ENCODE data around the gene NAB1. TPM values are rescaled to one million over a fixed set of nuclear protein-coding genes. Genes with fewer than 3 reads are reported as not detected.
"Not testable (repeated sequence)": the region's sequence is repeated elsewhere in the genome, so short reads cannot be mapped to it uniquely, and the experiment has no call there.

The NAB1 gene
- total RNA-seq, 1 experiment from 2014 or later = 40.2 TPM

- intact Hi-C loops (cut with micrococcal nuclease; ENCODE audit: unreplicated experiment); H3K36me3 ChIP-seq (ENCODE audit: control insufficient read depth, insufficient read depth, low read length); BruUV-seq (replicated peaks); H3K27me3 ChIP-seq (ENCODE audit: control insufficient read depth, insufficient read depth, low read length); CTCF ChIA-PET; H3K4me3 ChIP-seq (ENCODE audit: low read depth in 2 of 2, low read length in 2 of 2); ATAC-seq; H3K9me3 ChIP-seq (ENCODE audit: control insufficient read depth, insufficient read depth, low read depth, low read length); H3K27ac ChIP-seq (ENCODE audit: low read length); in situ Hi-C loops (cut with HindIII; ENCODE audit: low pct_unique_long_range_greater_than_20kb, low sequenced_read_pairs); DNase-seq (ENCODE audit: low read depth, low spot score); POLR2A ChIA-PET: not testable (repeated sequence)
- peaks cover 19% of the 10 kb centered on the region for H3K4me1 ChIP-seq (ENCODE audit: control insufficient read depth, insufficient read depth, low read length)
These were observed 39.5 kb upstream of the NAB1 start for GRCh38 chr2:190609397-190609796.

GRCh38 chr2:190610528-190610927, 38.4 kb upstream of the NAB1 start:
- H3K36me3 ChIP-seq (ENCODE audit: control insufficient read depth, insufficient read depth, low read length); DNase-seq (ENCODE audit: low read depth, low spot score); in situ Hi-C loops (cut with HindIII; ENCODE audit: low pct_unique_long_range_greater_than_20kb, low sequenced_read_pairs); ATAC-seq; intact Hi-C loops (cut with micrococcal nuclease; ENCODE audit: unreplicated experiment); CTCF ChIA-PET; H3K9me3 ChIP-seq (ENCODE audit: control insufficient read depth, insufficient read depth, low read depth, low read length); BruUV-seq (replicated peaks); H3K27me3 ChIP-seq (ENCODE audit: control insufficient read depth, insufficient read depth, low read length); POLR2A ChIA-PET; H3K27ac ChIP-seq (ENCODE audit: low read length); H3K4me3 ChIP-seq (ENCODE audit: low read depth in 2 of 2, low read length in 2 of 2): not testable (repeated sequence)
- H3K4me1 ChIP-seq (ENCODE audit: control insufficient read depth, insufficient read depth, low read length) = peaks cover 19% of the 10 kb centered on the region

GRCh38 chr2:190615555-190616200, 33.2 kb upstream of the NAB1 start:
- intact Hi-C loops (cut with micrococcal nuclease; ENCODE audit: unreplicated experiment) = no loop called here
- no peak for ATAC-seq

More at GRCh38 chr2:190615555-190616200, 33.2 kb upstream of the NAB1 start:
- no peak overlapping the region for H3K4me3 ChIP-seq (ENCODE audit: low read depth in 2 of 2, low read length in 2 of 2)
- BruUV-seq (replicated peaks) = no TSS peak
- H3K27me3 ChIP-seq (ENCODE audit: control insufficient read depth, insufficient read depth, low read length) = no peaks in the 10 kb centered on the region
- TF ChIP-seq TCF7L2 (IDR thresholded peaks at IDR 0.05; ENCODE audit: low read depth, low read length) (no peak), POLR2AphosphoS5 (IDR thresholded peaks at IDR 0.05; ENCODE audit: low read depth, low read length) (no peak), SIN3A (IDR thresholded peaks at IDR 0.05; ENCODE audit: borderline replicate concordance, insufficient read depth, low read depth, low read length) (no peak), REST (IDR thresholded peaks at IDR 0.05; ENCODE audit: insufficient read depth in 1 of 2, low read depth in 2 of 2, low read length in 1 of 2) (no peak), CTCF (IDR thresholded peaks at IDR 0.05) (no peak)
- ChIA-PET CTCF (no interaction called here), POLR2A (no interaction called here)
- H3K27ac ChIP-seq (ENCODE audit: low read length) = no peak overlapping the region
- H3K4me1 ChIP-seq (ENCODE audit: control insufficient read depth, insufficient read depth, low read length) = no peaks in the 10 kb centered on the region
- no peak for DNase-seq (ENCODE audit: low read depth, low spot score)
- in situ Hi-C loops (cut with HindIII; ENCODE audit: low pct_unique_long_range_greater_than_20kb, low sequenced_read_pairs) = no loop called here
- no peaks in the 10 kb centered on the region for H3K9me3 ChIP-seq (ENCODE audit: control insufficient read depth, insufficient read depth, low read depth, low read length)
- H3K36me3 ChIP-seq (ENCODE audit: control insufficient read depth, insufficient read depth, low read length) = no peaks in the 10 kb centered on the region

All from Panc1 (cell line).